ENCODE results near the gene THRAP3. TPM values are rescaled to one million over a fixed set of nuclear protein-coding genes. Genes with fewer than 3 reads are reported as not detected.

THRAP3 gene
- total RNA-seq: 80.9 TPM
- 47.6 TPM for polyA plus RNA-seq
- long read RNA-seq, donor 1, partial matches to known transcripts: 31 of 31 reads
- long read RNA-seq, donor 1, other reads (novel, unspliced or antisense): 0 of 31 reads
- long read RNA-seq, donor 2, full-length matches to known transcripts: 8 of 246 reads
- long read RNA-seq, donor 2, partial matches to known transcripts: 238 of 246 reads
- long read RNA-seq, donor 2, other reads (novel, unspliced or antisense): 0 of 246 reads
- long read RNA-seq, donor 3, full-length matches to known transcripts: 3 of 72 reads
- long read RNA-seq, donor 3, partial matches to known transcripts: 69 of 72 reads
- long read RNA-seq, donor 3, other reads (novel, unspliced or antisense): 0 of 72 reads
- long read RNA-seq, donor 4, partial matches to known transcripts: 30 of 30 reads
- long read RNA-seq, donor 4, other reads (novel, unspliced or antisense): 0 of 30 reads
- long read RNA-seq, donor 5, partial matches to known transcripts: 121 of 130 reads
- long read RNA-seq, donor 5, other reads (novel, unspliced or antisense): 8 of 130 reads
- long read RNA-seq, donor 6, full-length matches to known transcripts: 3 of 62 reads
- long read RNA-seq, donor 6, partial matches to known transcripts: 59 of 62 reads
- long read RNA-seq, donor 6, other reads (novel, unspliced or antisense): 0 of 62 reads
- long read RNA-seq, donor 7, full-length matches to known transcripts: 2 of 61 reads
- long read RNA-seq, donor 7, partial matches to known transcripts: 50 of 61 reads
- long read RNA-seq, donor 7, other reads (novel, unspliced or antisense): 9 of 61 reads
- long read RNA-seq, donor 8, partial matches to known transcripts: 31 of 37 reads
- long read RNA-seq, donor 8, other reads (novel, unspliced or antisense): 6 of 37 reads
- long read RNA-seq, donor 9, full-length matches to known transcripts: 2 of 34 reads
- long read RNA-seq, donor 9, partial matches to known transcripts: 32 of 34 reads
- long read RNA-seq, donor 9, other reads (novel, unspliced or antisense): 0 of 34 reads
- long read RNA-seq, donor 10, full-length matches to known transcripts: 1 of 87 reads
- long read RNA-seq, donor 10, partial matches to known transcripts: 80 of 87 reads
- long read RNA-seq, donor 10, other reads (novel, unspliced or antisense): 6 of 87 reads

GRCh38 chr1:36223996-36224536 lies at the start of gene THRAP3:
Gene THRAP3, plus strand, starts transcription at chr1:36224443. Its CDS starts 58,121 bp downstream, at chr1:36282564.
- peaks cover 0 to 17% of the 10 kb centered on the region in 2 donors for H3K36me3 ChIP-seq (ENCODE audit: control insufficient read depth in 2 of 2, insufficient read depth in 2 of 2, low read length in 1 of 2)
- peak within 1 kb of the TSS; percentile 78 to 81 for H3K4me3 ChIP-seq (ENCODE audit: low read length in 2 of 2)
- peak; percentile 94 to 100 (median 98) for DNase-seq (ENCODE audit: low read depth in 6 of 9, low spot score in 9 of 9)
- H3K27ac ChIP-seq (ENCODE audit: low read depth in 1 of 2, low read length in 1 of 2): peak within 1 kb of the TSS; percentile 99
- WGBS: under 1% methylated on average over 45 of the region's 45 CpGs
- no peaks in the 10 kb centered on the region for H3K9me3 ChIP-seq (ENCODE audit: control insufficient read depth in 2 of 2, insufficient read depth in 1 of 2, low read length in 1 of 2)
- H3K27me3 ChIP-seq (ENCODE audit: control insufficient read depth in 2 of 2, insufficient read depth in 1 of 2, low read length in 1 of 2): no peaks in the 10 kb centered on the region
- peaks cover 16 to 18% of the 10 kb centered on the region in 2 donors for H3K4me1 ChIP-seq (ENCODE audit: control insufficient read depth in 2 of 2, insufficient read depth in 2 of 2, low read length in 2 of 2)

DNA sequence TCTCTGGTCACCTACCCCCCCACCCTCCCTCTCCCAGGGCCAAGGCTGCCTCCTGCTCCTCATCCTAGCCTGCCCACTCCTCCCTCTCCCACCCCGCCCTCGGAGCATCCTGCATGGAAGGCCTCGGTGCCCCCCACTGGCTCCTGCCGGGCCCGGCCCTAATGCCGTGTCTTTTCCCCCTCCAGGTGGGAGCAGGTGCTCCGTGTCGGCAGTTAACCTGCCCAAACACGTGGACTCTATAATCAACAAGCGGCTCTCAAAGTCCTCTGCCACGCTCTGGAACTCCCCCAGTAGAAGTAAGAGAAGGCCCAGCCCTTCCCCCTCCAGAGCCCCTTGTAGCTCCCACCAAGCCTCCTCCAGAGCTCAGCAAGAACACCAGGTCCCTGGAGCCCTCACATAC lies 49.5 kb upstream of the THRAP3 start:
- Histone ChIP-seq H3K4me1 (ENCODE audit: control insufficient read depth in 2 of 2, insufficient read depth in 2 of 2, low read length in 2 of 2) (peaks cover 0 to 8% of the 10 kb centered on the region in 2 donors), H3K27ac (ENCODE audit: low read depth in 1 of 2, low read length in 1 of 2) (peak overlapping the region in 1 of 2 donors; percentile 8), H3K9me3 (ENCODE audit: control insufficient read depth in 2 of 2, insufficient read depth in 1 of 2, low read length in 1 of 2) (no peaks in the 10 kb centered on the region), H3K4me3 (ENCODE audit: low read length in 2 of 2) (no peak overlapping the region), H3K36me3 (ENCODE audit: control insufficient read depth in 2 of 2, insufficient read depth in 2 of 2, low read length in 1 of 2) (peaks cover 89 to 95% of the 10 kb centered on the region in 2 donors), H3K27me3 (ENCODE audit: control insufficient read depth in 2 of 2, insufficient read depth in 1 of 2, low read length in 1 of 2) (no peaks in the 10 kb centered on the region)
- no peak for DNase-seq (ENCODE audit: low read depth in 6 of 9, low spot score in 9 of 9)
- 94% methylated on average over 11 of the region's 11 CpGs for WGBS

- H3K4me1 ChIP-seq (ENCODE audit: control insufficient read depth in 2 of 2, insufficient read depth in 2 of 2, low read length in 2 of 2): peaks cover 0 to 8% of the 10 kb centered on the region in 2 donors
- H3K9me3 ChIP-seq (ENCODE audit: control insufficient read depth in 2 of 2, insufficient read depth in 1 of 2, low read length in 1 of 2): no peaks in the 10 kb centered on the region
- H3K27ac ChIP-seq (ENCODE audit: low read depth in 1 of 2, low read length in 1 of 2): peak overlapping the region in 1 of 2 donors; percentile 8
- no peak overlapping the region for H3K4me3 ChIP-seq (ENCODE audit: low read length in 2 of 2)
- WGBS: 91% methylated on average over 11 of the region's 11 CpGs
- peaks cover 89 to 100% of the 10 kb centered on the region in 2 donors for H3K36me3 ChIP-seq (ENCODE audit: control insufficient read depth in 2 of 2, insufficient read depth in 2 of 2, low read length in 1 of 2)
- peak in 1 of 9 donors; percentile 21 for DNase-seq (ENCODE audit: low read depth in 6 of 9, low spot score in 9 of 9)
- H3K27me3 ChIP-seq (ENCODE audit: control insufficient read depth in 2 of 2, insufficient read depth in 1 of 2, low read length in 1 of 2): no peaks in the 10 kb centered on the region
Measured at GRCh38 chr1:36175137-36176095, 48.8 kb upstream of the THRAP3 start.

- no peaks in the 10 kb centered on the region for H3K27me3 ChIP-seq (ENCODE audit: control insufficient read depth in 2 of 2, insufficient read depth in 1 of 2, low read length in 1 of 2)
- H3K36me3 ChIP-seq (ENCODE audit: control insufficient read depth in 2 of 2, insufficient read depth in 2 of 2, low read length in 1 of 2): peaks cover 89 to 98% of the 10 kb centered on the region in 2 donors
- H3K4me1 ChIP-seq (ENCODE audit: control insufficient read depth in 2 of 2, insufficient read depth in 2 of 2, low read length in 2 of 2): peaks cover 0 to 8% of the 10 kb centered on the region in 2 donors
- H3K27ac ChIP-seq (ENCODE audit: low read depth in 1 of 2, low read length in 1 of 2): no peak overlapping the region
- no peak for DNase-seq (ENCODE audit: low read depth in 6 of 9, low spot score in 9 of 9)
- WGBS: 97% methylated on average over 76 of the region's 76 CpGs
- H3K9me3 ChIP-seq (ENCODE audit: control insufficient read depth in 2 of 2, insufficient read depth in 1 of 2, low read length in 1 of 2): no peaks in the 10 kb centered on the region
- H3K4me3 ChIP-seq (ENCODE audit: low read length in 2 of 2): no peak overlapping the region
Measured at GRCh38 chr1:36176106-36176949, 47.9 kb upstream of the THRAP3 start.

DNA sequence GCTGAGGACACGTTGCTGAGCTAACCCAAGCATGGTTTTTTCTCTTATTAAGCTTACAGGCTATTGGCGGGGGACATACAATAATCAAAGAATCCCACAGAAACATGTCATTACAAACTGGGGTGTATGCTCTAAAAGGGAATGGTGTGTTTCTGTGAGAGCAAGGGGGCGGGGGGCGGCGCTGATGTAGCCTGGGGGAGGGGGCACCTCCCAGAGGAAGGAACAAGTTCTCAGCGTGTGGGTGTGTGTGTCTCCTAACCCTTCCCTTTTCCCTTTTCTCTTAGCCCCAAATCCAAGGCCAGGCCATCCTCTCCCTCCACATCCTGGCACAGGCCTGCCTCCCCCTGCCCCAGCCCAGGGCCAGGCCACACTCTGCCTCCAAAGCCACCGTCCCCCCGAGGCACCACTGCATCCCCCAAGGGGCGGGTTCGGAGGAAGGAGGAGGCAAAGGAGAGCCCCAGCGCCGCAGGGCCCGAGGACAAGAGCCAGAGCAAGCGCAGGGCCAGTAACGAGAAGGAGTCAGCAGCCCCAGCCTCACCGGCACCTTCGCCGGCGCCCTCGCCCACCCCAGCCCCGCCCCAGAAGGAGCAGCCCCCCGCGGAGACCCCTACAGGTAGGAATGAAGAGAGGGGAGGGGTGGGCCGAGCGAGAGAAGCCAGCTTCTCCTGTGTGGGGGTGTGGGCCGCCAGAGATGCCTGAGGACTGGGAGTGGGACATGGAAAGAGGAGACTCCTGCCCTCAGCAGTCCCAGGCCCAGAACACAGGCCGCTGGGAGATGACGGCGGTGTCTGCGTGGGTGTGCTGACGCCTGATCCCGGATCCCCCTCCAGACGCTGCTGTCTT lies 46.4 kb upstream of the THRAP3 start:
- DNase-seq (ENCODE audit: low read depth in 6 of 9, low spot score in 9 of 9): no peak
- Histone ChIP-seq H3K27me3 (ENCODE audit: control insufficient read depth in 2 of 2, insufficient read depth in 1 of 2, low read length in 1 of 2) (no peaks in the 10 kb centered on the region), H3K27ac (ENCODE audit: low read depth in 1 of 2, low read length in 1 of 2) (no peak overlapping the region), H3K36me3 (ENCODE audit: control insufficient read depth in 2 of 2, insufficient read depth in 2 of 2, low read length in 1 of 2) (peaks cover 77 to 87% of the 10 kb centered on the region in 2 donors), H3K9me3 (ENCODE audit: control insufficient read depth in 2 of 2, insufficient read depth in 1 of 2, low read length in 1 of 2) (no peaks in the 10 kb centered on the region), H3K4me3 (ENCODE audit: low read length in 2 of 2) (no peak overlapping the region), H3K4me1 (ENCODE audit: control insufficient read depth in 2 of 2, insufficient read depth in 2 of 2, low read length in 2 of 2) (peaks cover 0 to 8% of the 10 kb centered on the region in 2 donors)
- 95% methylated on average over 33 of the region's 33 CpGs for WGBS

- Histone ChIP-seq H3K4me1 (ENCODE audit: control insufficient read depth in 2 of 2, insufficient read depth in 2 of 2, low read length in 2 of 2) (peaks cover 0 to 8% of the 10 kb centered on the region in 2 donors), H3K27me3 (ENCODE audit: control insufficient read depth in 2 of 2, insufficient read depth in 1 of 2, low read length in 1 of 2) (no peaks in the 10 kb centered on the region), H3K4me3 (ENCODE audit: low read length in 2 of 2) (no peak overlapping the region), H3K36me3 (ENCODE audit: control insufficient read depth in 2 of 2, insufficient read depth in 2 of 2, low read length in 1 of 2) (peaks cover 69 to 79% of the 10 kb centered on the region in 2 donors), H3K27ac (ENCODE audit: low read depth in 1 of 2, low read length in 1 of 2) (no peak overlapping the region), H3K9me3 (ENCODE audit: control insufficient read depth in 2 of 2, insufficient read depth in 1 of 2, low read length in 1 of 2) (no peaks in the 10 kb centered on the region)
- no peak for DNase-seq (ENCODE audit: low read depth in 6 of 9, low spot score in 9 of 9)
- WGBS: 97% methylated on average over 62 of the region's 62 CpGs
Measured at GRCh38 chr1:36178471-36179219, 45.6 kb upstream of the THRAP3 start.

Data from thymus (tissue), 14 donors.